ENCODE data around the gene GPRC5A.

GRCh38 chr12:12924169-12924568 is 32.8 kb downstream of the GPRC5A start:
- TF ChIP-seq, protein P1, sequence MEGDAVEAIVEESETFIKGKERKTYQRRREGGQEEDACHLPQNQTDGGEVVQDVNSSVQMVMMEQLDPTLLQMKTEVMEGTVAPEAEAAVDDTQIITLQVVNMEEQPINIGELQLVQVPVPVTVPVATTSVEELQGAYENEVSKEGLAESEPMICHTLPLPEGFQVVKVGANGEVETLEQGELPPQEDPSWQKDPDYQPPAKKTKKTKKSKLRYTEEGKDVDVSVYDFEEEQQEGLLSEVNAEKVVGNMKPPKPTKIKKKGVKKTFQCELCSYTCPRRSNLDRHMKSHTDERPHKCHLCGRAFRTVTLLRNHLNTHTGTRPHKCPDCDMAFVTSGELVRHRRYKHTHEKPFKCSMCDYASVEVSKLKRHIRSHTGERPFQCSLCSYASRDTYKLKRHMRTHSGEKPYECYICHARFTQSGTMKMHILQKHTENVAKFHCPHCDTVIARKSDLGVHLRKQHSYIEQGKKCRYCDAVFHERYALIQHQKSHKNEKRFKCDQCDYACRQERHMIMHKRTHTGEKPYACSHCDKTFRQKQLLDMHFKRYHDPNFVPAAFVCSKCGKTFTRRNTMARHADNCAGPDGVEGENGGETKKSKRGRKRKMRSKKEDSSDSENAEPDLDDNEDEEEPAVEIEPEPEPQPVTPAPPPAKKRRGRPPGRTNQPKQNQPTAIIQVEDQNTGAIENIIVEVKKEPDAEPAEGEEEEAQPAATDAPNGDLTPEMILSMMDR (IDR thresholded peaks at IDR 0.05; ENCODE audit: insufficient read depth, low read length) = no peak
- TF ChIP-seq POLR2AphosphoS5 (IDR thresholded peaks at IDR 0.05; ENCODE audit: low read depth) (no peak), GABPA (IDR thresholded peaks at IDR 0.05; ENCODE audit: low read depth) (no peak)

Data from HL-60 (cell line).